A673 (cell line): ENCODE data around the gene NELL1. TPM values are rescaled to one million over a fixed set of nuclear protein-coding genes. Genes with fewer than 3 reads are reported as not detected.

ENCODE experiments used
- BruUV-seq: library from RNA; stranded (reverse); fragments of 400-500 nt; replicated peaks from 2 replicates; lab custom pipeline; 2021; lab: Mats Ljungman, UMichigan
- CTCF ChIA-PET: fragments of 300-600 bp; sonication (Branson Sonifier 250); formaldehyde crosslinking; loops from one replicate; lab custom pipeline; 2022; ENCODE audit warnings: antibody characterized with exemption; lab: Charles Lee
- POLR2A ChIA-PET: fragments of 300-600 bp; sonication (Branson Sonifier 250); formaldehyde crosslinking; loops from one replicate; lab custom pipeline; 2022; ENCODE audit warnings: antibody characterized with exemption; ENCODE audit not compliant: low non-redundant PET; lab: Charles Lee
- DNase-seq: peaks from one replicate; pipeline ENCODE4 v3.0.0-alpha.2; 2015; ENCODE audit warnings: low spot score
- H3K27ac ChIP-seq: fragments of 200-600 bp; sonication (generic); 2 replicates; pipeline ENCODE4 v1.5.1; 2016; ENCODE audit warnings: mixed run types, low read depth, mild to moderate bottlenecking, mixed read lengths, antibody characterized with exemption, low read length; ENCODE audit not compliant: poor library complexity, severe bottlenecking
- H3K27me3 ChIP-seq: fragments of 200-600 bp; sonication (generic); replicated peaks from 2 replicates; pipeline ENCODE4 v1.6.1; 2017; ENCODE audit warnings: mixed run types, low read depth, mild to moderate bottlenecking, mixed read lengths, antibody characterized with exemption, low read length; ENCODE audit not compliant: insufficient read depth, poor library complexity
- H3K36me3 ChIP-seq: fragments of 200-600 bp; sonication (generic); 2 replicates; pipeline ENCODE4 v1.6.1; 2016; ENCODE audit warnings: mixed run types, mild to moderate bottlenecking, mixed read lengths, antibody characterized with exemption, low read length; ENCODE audit not compliant: insufficient read depth, poor library complexity, severe bottlenecking
- H3K4me1 ChIP-seq: fragments of 200-600 bp; sonication (generic); 2 replicates; pipeline ENCODE4 v1.6.1; 2017; ENCODE audit warnings: mixed run types, mild to moderate bottlenecking, mixed read lengths, antibody characterized with exemption, low read length; ENCODE audit not compliant: insufficient read depth, poor library complexity, severe bottlenecking
- H3K4me3 ChIP-seq: fragments of 200-600 bp; sonication (generic); 2 replicates; pipeline ENCODE4 v1.5.1; 2016; ENCODE audit warnings: low read depth, mixed run types, mild to moderate bottlenecking, mixed read lengths, low read length; ENCODE audit not compliant: poor library complexity, severe bottlenecking
- H3K9me3 ChIP-seq: fragments of 200-600 bp; sonication (generic); 2 replicates; pipeline ENCODE4 v1.6.1; 2016; ENCODE audit warnings: mixed run types, low read depth, mild to moderate bottlenecking, mixed read lengths, antibody characterized with exemption, low read length; ENCODE audit not compliant: poor library complexity, severe bottlenecking
- CTCF ChIP-seq: fragments of 300-800, 200-600 bp; sonication (generic); conservative IDR thresholded peaks from 2 replicates; pipeline ENCODE4 v1.5.1; 2017; ENCODE audit warnings: low read depth, mild to moderate bottlenecking, antibody characterized with exemption, low read length, moderate library complexity, mixed read lengths
- EZH2 ChIP-seq: fragments of 200-600 bp; sonication (generic); IDR thresholded peaks from 2 replicates; pipeline ENCODE4 v1.6.1; 2017; ENCODE audit warnings: borderline replicate concordance, low read depth, mild to moderate bottlenecking, mixed read lengths, antibody characterized with exemption, low read length; ENCODE audit not compliant: poor library complexity, severe bottlenecking
- intact Hi-C: fragments of 100-400 bp; cut with micrococcal nuclease; formaldehyde crosslinking; loops from one replicate; pipeline ENCODE4 v1.10.0; 2022; ENCODE audit not compliant: unreplicated experiment
- total RNA-seq: library from RNA; stranded (reverse); gene quantifications from 2 replicates; pipeline ENCODE4 v1.2.3, GENCODE V29; 2021

The NELL1 gene
- total RNA-seq, 1 experiment from 2014 or later: 0.32 TPM

DNA sequence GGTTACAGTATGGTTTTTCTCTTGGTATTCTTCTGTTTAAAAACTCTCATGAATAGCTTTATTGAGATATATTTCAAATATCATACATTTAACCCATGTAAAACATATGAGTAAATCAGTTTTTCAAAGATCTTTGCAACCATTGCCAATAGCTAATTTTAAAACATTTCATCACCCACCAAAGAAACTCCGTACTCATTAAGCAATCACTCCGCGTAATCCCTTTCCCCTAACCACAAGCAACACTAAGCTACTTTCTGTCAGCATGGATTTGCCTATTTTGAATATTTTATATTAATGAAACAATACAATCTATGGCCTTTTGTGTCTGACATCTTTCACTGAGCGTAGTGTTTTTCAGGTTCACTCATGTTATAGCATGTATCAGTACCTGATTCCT is 825.6 kb downstream of the NELL1 start:
- BruUV-seq: no TSS peak
- CTCF ChIA-PET: no interaction called here
- intact Hi-C loops: no loop called here

DNA sequence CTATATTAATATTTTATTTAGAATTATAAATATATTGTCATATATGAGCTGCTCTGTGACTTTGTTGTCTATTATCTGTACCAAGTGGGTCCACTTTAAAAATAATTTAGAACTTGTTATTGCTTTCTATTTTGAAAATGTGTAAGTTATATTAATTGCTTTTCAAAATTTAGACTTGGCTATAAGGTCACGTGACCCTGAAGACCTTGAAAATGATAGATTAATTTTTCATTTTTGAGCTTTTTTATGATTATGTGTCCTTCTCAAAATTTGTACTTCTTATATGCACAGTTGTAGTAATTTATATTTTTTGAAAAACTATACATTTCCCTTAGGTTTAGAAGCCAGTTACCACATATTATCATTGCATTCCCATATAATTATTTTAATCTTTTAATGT is 826.5 kb downstream of the NELL1 start:
- no peaks in the 10 kb centered on the region for H3K27me3 ChIP-seq
- no peaks in the 10 kb centered on the region for H3K9me3 ChIP-seq
- H3K36me3 ChIP-seq: no peaks in the 10 kb centered on the region
- POLR2A ChIA-PET: no interaction called here
- H3K4me1 ChIP-seq: no peaks in the 10 kb centered on the region
- no peak overlapping the region for H3K27ac ChIP-seq
- BruUV-seq: no TSS peak
- intact Hi-C loops: no loop called here
- TF ChIP-seq CTCF (no peak), EZH2 (no peak)
- DNase-seq: no peak
- H3K4me3 ChIP-seq: no peak overlapping the region
- CTCF ChIA-PET: no interaction called here

More for the DNA sequence above, 825.6 kb downstream of the NELL1 start:
- no peaks in the 10 kb centered on the region for H3K36me3 ChIP-seq
- no peak for TF ChIP-seq EZH2
- TF ChIP-seq CTCF: no peak
- no peaks in the 10 kb centered on the region for H3K9me3 ChIP-seq
- H3K27ac ChIP-seq: no peak overlapping the region
- POLR2A ChIA-PET: no interaction called here
- no peak for DNase-seq
- no peaks in the 10 kb centered on the region for H3K4me1 ChIP-seq
- no peaks in the 10 kb centered on the region for H3K27me3 ChIP-seq
- no peak overlapping the region for H3K4me3 ChIP-seq

GRCh38 chr11:21501245-21501644 is 831.9 kb downstream of the NELL1 start:
- TF ChIP-seq CTCF: no peak
- TF ChIP-seq EZH2: no peak
- H3K9me3 ChIP-seq: no peaks in the 10 kb centered on the region
- POLR2A ChIA-PET: no interaction called here
- BruUV-seq: no TSS peak
- H3K4me3 ChIP-seq: no peak overlapping the region
- CTCF ChIA-PET: no interaction called here
- no peaks in the 10 kb centered on the region for H3K36me3 ChIP-seq
- intact Hi-C loops: no loop called here
- H3K4me1 ChIP-seq: no peaks in the 10 kb centered on the region
- H3K27me3 ChIP-seq: no peaks in the 10 kb centered on the region
- no peak overlapping the region for H3K27ac ChIP-seq
- DNase-seq: no peak
